ENCODE data around the gene PCSK7.

DNA sequence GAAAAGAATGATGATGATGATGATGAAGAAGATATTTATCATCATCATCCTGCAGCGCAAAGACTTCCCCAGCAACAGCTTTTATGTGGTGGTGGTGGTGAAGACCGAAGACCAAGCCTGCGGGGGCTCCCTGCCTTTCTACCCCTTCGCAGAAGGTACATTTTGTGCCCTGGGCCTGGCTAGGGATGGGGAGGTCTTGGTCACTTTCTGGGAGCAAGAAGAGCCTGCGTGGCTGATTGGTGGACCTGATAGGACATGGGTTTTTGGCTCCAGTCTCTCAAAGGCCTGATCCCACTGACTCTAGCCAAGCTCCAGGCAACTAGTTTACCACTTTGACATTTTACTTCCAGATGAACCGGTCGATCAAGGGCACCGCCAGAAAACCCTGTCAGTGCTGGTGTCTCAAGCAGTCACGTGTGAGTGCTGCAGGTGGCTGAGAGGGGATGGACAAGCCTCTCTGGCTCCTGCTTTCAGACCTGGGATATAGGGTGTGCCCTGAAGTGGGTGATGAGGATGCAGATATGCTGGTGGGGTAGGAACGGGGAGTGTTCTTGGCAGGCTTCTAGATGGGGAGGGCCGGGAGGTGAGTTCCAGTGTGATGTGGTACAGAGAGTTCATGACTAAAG lies 48.0 kb downstream of the PCSK7 start:
- no peak for TF ChIP-seq POLR2A (IDR thresholded peaks at IDR 0.05)
- TF ChIP-seq, protein P1, sequence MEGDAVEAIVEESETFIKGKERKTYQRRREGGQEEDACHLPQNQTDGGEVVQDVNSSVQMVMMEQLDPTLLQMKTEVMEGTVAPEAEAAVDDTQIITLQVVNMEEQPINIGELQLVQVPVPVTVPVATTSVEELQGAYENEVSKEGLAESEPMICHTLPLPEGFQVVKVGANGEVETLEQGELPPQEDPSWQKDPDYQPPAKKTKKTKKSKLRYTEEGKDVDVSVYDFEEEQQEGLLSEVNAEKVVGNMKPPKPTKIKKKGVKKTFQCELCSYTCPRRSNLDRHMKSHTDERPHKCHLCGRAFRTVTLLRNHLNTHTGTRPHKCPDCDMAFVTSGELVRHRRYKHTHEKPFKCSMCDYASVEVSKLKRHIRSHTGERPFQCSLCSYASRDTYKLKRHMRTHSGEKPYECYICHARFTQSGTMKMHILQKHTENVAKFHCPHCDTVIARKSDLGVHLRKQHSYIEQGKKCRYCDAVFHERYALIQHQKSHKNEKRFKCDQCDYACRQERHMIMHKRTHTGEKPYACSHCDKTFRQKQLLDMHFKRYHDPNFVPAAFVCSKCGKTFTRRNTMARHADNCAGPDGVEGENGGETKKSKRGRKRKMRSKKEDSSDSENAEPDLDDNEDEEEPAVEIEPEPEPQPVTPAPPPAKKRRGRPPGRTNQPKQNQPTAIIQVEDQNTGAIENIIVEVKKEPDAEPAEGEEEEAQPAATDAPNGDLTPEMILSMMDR (IDR thresholded peaks at IDR 0.05): no peak
- TF ChIP-seq POLR2AphosphoS5 (IDR thresholded peaks at IDR 0.05): peak; percentile 82

All from prostate gland (tissue), 2 donors.